Liver (tissue), 9 donors: ENCODE measurements around the gene EPB41L2. TPM values are rescaled to one million over a fixed set of nuclear protein-coding genes. Genes with fewer than 3 reads are reported as not detected.
A peak's percentile ranks its signal among the peaks of the same experiment; 100 is the strongest.

Experiments
- DNase-seq: peaks from one replicate; pipeline ENCODE4 v3.0.0-alpha.2; 2017; ENCODE audit warnings: low spot score
- H3K27ac ChIP-seq, 2 donors: one replicate each; pipeline ENCODE4 v1.7.0; 2013; ENCODE audit warnings: inconsistent platforms in 2 of 2, low read length in 2 of 2, control low read depth in 1 of 2, low read depth in 1 of 2, mild to moderate bottlenecking in 1 of 2
- H3K27me3 ChIP-seq, 4 donors: one replicate each; pipeline versions ENCODE4 v1.6.1 to v1.7.0; 2013; ENCODE audit warnings: low read length in 3 of 4, inconsistent platforms in 1 of 4, mild to moderate bottlenecking in 1 of 4, moderate library complexity in 1 of 4; ENCODE audit not compliant: control insufficient read depth in 4 of 4, insufficient read depth in 4 of 4
- H3K36me3 ChIP-seq, 4 donors: one replicate each; pipeline versions ENCODE4 v1.6.1 to v1.7.0; 2013; ENCODE audit warnings: low read length in 3 of 4, mild to moderate bottlenecking in 3 of 4, low read depth in 1 of 4, moderate library complexity in 1 of 4; ENCODE audit not compliant: control insufficient read depth in 4 of 4, insufficient read depth in 3 of 4
- H3K4me1 ChIP-seq, 4 donors: one replicate each; pipeline versions ENCODE4 v1.6.1 to v1.7.0; 2013; ENCODE audit warnings: low read length in 3 of 4, mild to moderate bottlenecking in 3 of 4, moderate library complexity in 1 of 4; ENCODE audit not compliant: control insufficient read depth in 4 of 4, insufficient read depth in 4 of 4
- H3K4me3 ChIP-seq, 3 donors: one replicate each; pipeline versions ENCODE4 v1.6.1 to v1.7.0; 2013; ENCODE audit warnings: low read length in 3 of 3, control low read depth in 1 of 3, low read depth in 1 of 3, mild to moderate bottlenecking in 1 of 3
- H3K9ac ChIP-seq, 2 donors: one replicate each; pipeline ENCODE4 v1.7.0; 2013; ENCODE audit warnings: low read length in 2 of 2, mild to moderate bottlenecking in 2 of 2, moderate library complexity in 2 of 2, control low read depth in 1 of 2, low read depth in 1 of 2
- H3K9me3 ChIP-seq, 4 donors: one replicate each; pipeline versions ENCODE4 v1.6.1 to v1.7.0; 2013; ENCODE audit warnings: low read length in 3 of 4; ENCODE audit not compliant: control insufficient read depth in 4 of 4
- ATF3 ChIP-seq: IDR thresholded peaks from 2 replicates; pipeline ENCODE4 v1.6.1; 2016; ENCODE audit warnings: antibody characterized with exemption
- CTCF ChIP-seq: fragments of 150-350 bp; IDR thresholded peaks from 2 replicates; pipeline ENCODE4 v1.5.1; 2017; ENCODE audit warnings: improper control_type of control experiment, low read depth, low read length; ENCODE audit not compliant: missing input control
- EGR1 ChIP-seq, 2 donors: IDR thresholded peaks; 2 replicates each; pipeline ENCODE4 v1.6.1; 2016 to 2018; ENCODE audit warnings: antibody characterized with exemption in 2 of 2, low read depth in 2 of 2
- FOXA1 ChIP-seq: IDR thresholded peaks from 2 replicates; pipeline ENCODE4 v1.6.1; 2016; ENCODE audit warnings: antibody characterized with exemption
- FOXA2 ChIP-seq: IDR thresholded peaks from 2 replicates; pipeline ENCODE4 v1.6.1; 2016; ENCODE audit warnings: antibody characterized with exemption
- GABPA ChIP-seq, 2 donors: IDR thresholded peaks in 1 of 2; conservative IDR thresholded peaks in 1 of 2; 2 replicates each; pipeline ENCODE4 v1.6.1; 2016; ENCODE audit warnings: antibody characterized with exemption in 2 of 2, mild to moderate bottlenecking in 1 of 2, moderate library complexity in 1 of 2
- HNF4A ChIP-seq, 2 donors: conservative IDR thresholded peaks; 2 replicates each; pipeline ENCODE4 v1.6.1; 2016; ENCODE audit warnings: antibody characterized with exemption in 2 of 2, mild to moderate bottlenecking in 2 of 2
- HNF4G ChIP-seq: IDR thresholded peaks from 2 replicates; pipeline ENCODE4 v1.6.1; 2016; ENCODE audit warnings: antibody characterized with exemption
- MAX ChIP-seq: IDR thresholded peaks from 2 replicates; pipeline ENCODE4 v1.6.1; 2016; ENCODE audit warnings: antibody characterized with exemption
- NR2F2 ChIP-seq: IDR thresholded peaks from 2 replicates; pipeline ENCODE4 v1.6.1; 2016; ENCODE audit warnings: antibody characterized with exemption
- RAD21 ChIP-seq, 2 donors: IDR thresholded peaks; 2 replicates each; pipeline ENCODE4 v1.6.1; 2016; ENCODE audit warnings: antibody characterized with exemption in 2 of 2, mild to moderate bottlenecking in 2 of 2
- REST ChIP-seq: IDR thresholded peaks from 2 replicates; pipeline ENCODE4 v1.6.1; 2016; ENCODE audit warnings: antibody characterized with exemption, mild to moderate bottlenecking
- RXRA ChIP-seq, 2 donors: IDR thresholded peaks; 2 replicates each; pipeline ENCODE4 v1.6.1; 2017 to 2018; ENCODE audit warnings: antibody characterized with exemption in 2 of 2, mild to moderate bottlenecking in 1 of 2
- SP1 ChIP-seq: IDR thresholded peaks from 2 replicates; pipeline ENCODE4 v1.6.1; 2018; ENCODE audit warnings: antibody characterized with exemption, mild to moderate bottlenecking
- TAF1 ChIP-seq: conservative IDR thresholded peaks from 2 replicates; pipeline ENCODE4 v1.6.1; 2016; ENCODE audit warnings: antibody characterized with exemption, mild to moderate bottlenecking
- YY1 ChIP-seq: IDR thresholded peaks from 2 replicates; pipeline ENCODE4 v1.6.1; 2016; ENCODE audit warnings: antibody characterized with exemption, mild to moderate bottlenecking
- ZBTB33 ChIP-seq: IDR thresholded peaks from 2 replicates; pipeline ENCODE4 v1.6.1; 2016; ENCODE audit warnings: antibody characterized with exemption
- WGBS: extraction: QIAGEN DNeasy Blood & Tissue Kit; methylation state at CpG from one replicate; pipeline ENCODE4 v1.1.7; 2013; 5-methylcytosine and 5-hydroxymethylcytosine counted together
- polyA plus RNA-seq, 2 donors: library from polyadenylated mRNA; stranded (reverse) in 1 of 2; unstranded in 1 of 2; fragments of 200-250 nt in 1 of 2; fragments of >200 nt in 1 of 2; fragmentation: Nextera tagmentation in 1 of 2; extraction: Ambion mirVana in 1 of 2; gene quantifications; one replicate each; pipeline versions ENCODE4 v1.2.1 to v1.2.3, GENCODE V29; 2013 to 2015
- total RNA-seq, 2 donors: library from RNA; depleted of rRNA; stranded (reverse); fragments of >200 nt; gene quantifications; one replicate each; pipeline ENCODE4 v1.2.3, GENCODE V29; 2014
- donor health status: healthy.
- donor health status: healthy.
- donor health status: healthy.
- donor health status: healthy.
- donor health status: healthy.

Gene EPB41L2
- total and polyA plus RNA-seq, 4 donors: 10.0 to 43.3 (median 18.7) TPM

GRCh38 chr6:130849594-130849993 is 213.5 kb downstream of the EPB41L2 start:
- H3K4me3 ChIP-seq: no peak overlapping the region
- peak in 1 of 2 donors; percentile 16 for TF ChIP-seq RAD21 (IDR thresholded peaks at IDR 0.05)
- no peak for TF ChIP-seq FOXA2
- TF ChIP-seq HNF4A (conservative IDR thresholded peaks at IDR 0.05): peak; percentile 21 to 30
- TF ChIP-seq TAF1: no peak
- H3K27ac ChIP-seq: no peak overlapping the region
- WGBS: 40% methylated on average over 1 of the region's 1 CpG
- H3K9ac ChIP-seq: no peak overlapping the region
- DNase-seq: no peak
- H3K36me3 ChIP-seq: peaks cover 0 to 2% (median 0%) of the 10 kb centered on the region in 4 donors
- no peaks in the 10 kb centered on the region for H3K27me3 ChIP-seq
- H3K4me1 ChIP-seq: peaks cover 10 to 40% (median 32%) of the 10 kb centered on the region in 4 donors
- no peaks in the 10 kb centered on the region for H3K9me3 ChIP-seq

GRCh38 chr6:130848945-130849344 is 214.1 kb downstream of the EPB41L2 start:
- WGBS: 93% methylated on average over 2 of the region's 2 CpGs
- TF ChIP-seq SP1 (no peak), HNF4G (no peak), MAX (no peak), YY1 (no peak), RAD21 (IDR thresholded peaks at IDR 0.05) (no peak), ZBTB33 (no peak), GABPA (IDR thresholded peaks at IDR 0.05 in 1 of 2, conservative IDR thresholded peaks at IDR 0.05 in 1 of 2) (no peak), FOXA1 (no peak), TAF1 (no peak), REST (no peak), ATF3 (no peak), NR2F2 (no peak), EGR1 (IDR thresholded peaks at IDR 0.05; ENCODE audit: low read depth in 2 of 2) (no peak), FOXA2 (no peak), CTCF (no peak), RXRA (IDR thresholded peaks at IDR 0.05) (no peak)
- Histone ChIP-seq H3K4me1 (peaks cover 10 to 38% (median 28%) of the 10 kb centered on the region in 4 donors), H3K9me3 (no peaks in the 10 kb centered on the region), H3K27me3 (no peaks in the 10 kb centered on the region), H3K36me3 (peaks cover 0 to 2% (median 0%) of the 10 kb centered on the region in 4 donors), H3K27ac (peak overlapping the region in 1 of 2 donors; percentile 3), H3K4me3 (no peak overlapping the region), H3K9ac (no peak overlapping the region)
- no peak for DNase-seq
